GM21825 (cell line): ENCODE measurements around the gene RXFP4.

Source experiments
- ATAC-seq: cut with Tn5 transposase; IDR thresholded peaks from one replicate; pipeline ENCODE4 v1.9.1; 2021; ENCODE audit warnings: mild to moderate bottlenecking, moderate library complexity; ENCODE audit not compliant: unreplicated experiment

The RXFP4 gene

DNA sequence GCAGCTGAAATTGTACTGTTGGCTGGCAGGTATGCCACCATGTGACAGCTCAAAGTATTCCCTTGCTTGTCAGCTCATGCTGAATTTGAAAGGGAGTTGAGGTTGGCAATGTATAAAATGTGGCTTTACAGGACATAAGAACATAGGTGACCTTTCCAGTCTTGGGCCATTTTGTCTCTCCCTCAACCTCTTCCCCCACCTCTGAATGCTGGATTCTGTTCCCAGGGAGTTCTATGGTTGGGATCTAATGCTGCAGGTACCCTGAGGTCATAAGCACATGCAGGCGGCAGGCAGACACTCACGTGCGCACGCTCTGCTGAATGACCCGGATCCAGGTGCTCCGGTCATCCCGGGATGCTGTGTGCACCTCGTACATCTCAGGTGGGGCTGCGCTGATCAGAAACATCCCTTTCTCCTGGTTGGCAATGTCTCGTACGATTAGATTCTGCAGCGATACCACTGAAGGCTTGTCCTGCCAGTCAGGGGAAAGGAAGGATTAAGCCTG is 16.0 kb downstream of the RXFP4 start:
- ATAC-seq, result no peak

DNA sequence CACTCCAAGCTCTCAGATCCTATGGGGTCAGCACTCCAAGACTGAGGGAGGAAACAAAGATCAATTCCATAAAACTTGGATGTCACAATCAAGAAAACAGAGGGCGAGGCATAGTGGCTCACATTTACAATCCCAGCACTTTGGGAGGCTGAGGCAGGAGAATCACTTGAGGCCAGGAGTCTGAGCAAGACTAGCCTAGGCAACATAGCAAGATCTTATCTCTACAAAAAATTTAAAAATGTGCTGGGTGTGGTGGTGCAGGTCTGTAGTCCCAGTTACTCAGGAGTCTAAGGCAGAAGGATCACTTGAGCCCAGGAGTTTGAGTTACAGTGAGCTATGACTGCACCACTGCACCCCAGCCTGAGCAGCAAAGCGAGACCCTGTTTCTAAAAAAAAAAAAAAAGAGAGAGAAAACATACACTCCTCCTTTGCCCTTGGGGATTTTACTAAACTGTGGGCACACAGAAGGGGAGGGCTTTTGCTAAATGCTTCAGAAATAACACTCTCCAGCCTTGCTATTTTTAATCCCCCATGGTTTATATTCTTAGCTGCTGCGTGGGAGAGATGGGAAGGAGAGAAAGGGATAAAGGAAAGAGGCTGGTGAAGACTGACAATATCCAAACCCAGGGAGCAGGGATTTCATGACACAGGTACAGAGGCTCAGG is 18.8 kb downstream of the RXFP4 start:
- ATAC-seq, result no peak

DNA sequence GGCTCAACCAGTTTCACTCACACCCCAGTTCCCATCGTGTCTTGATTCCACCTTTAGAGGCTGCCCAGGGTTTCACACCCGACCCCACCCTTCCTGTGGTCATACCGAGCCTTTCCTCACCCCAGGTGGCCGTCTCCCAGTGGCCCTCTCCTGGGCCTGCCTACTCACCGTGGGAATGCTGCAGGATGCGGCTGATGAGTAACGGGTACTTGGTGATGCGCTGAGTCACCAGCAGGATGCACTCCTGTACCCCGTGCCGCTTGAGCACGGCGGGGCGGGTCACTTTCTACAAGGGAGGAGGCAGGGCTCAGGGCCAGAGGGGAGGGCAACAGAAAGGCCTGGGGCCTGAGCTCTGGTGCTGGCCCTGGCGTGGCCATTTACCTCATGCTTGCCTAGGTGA is 20.5 kb downstream of the RXFP4 start:
- ATAC-seq, result no peak

DNA sequence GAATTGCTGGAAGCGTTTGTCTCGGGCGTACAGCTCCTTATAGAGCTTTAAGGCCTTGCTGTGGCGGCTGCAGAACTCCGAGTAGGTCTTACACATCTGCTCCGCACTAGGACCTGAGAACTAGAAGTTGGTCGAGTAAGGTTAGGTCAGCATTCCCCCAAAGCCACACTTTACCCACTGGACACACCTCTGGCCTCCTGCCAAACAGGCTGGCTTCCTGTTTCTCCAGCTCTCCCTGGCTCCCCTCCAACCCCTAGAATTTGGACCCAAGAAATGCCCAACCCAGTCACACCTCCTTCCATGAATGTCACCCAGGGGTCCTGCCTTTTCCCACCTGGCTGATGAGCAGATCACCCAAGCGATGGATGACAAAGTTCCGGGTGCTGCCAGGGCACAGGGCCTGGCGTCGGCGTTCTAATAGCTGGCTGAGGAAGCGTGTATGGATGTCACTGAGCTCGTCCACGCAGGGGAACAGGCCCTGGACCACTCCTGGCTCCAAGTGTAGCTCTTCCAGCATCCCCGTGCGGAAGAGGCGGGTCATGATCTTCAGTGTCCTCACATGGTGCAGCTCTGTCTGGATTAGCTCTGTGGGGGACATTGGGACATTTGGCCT is 21.3 kb downstream of the RXFP4 start:
- ATAC-seq, result no peak

DNA sequence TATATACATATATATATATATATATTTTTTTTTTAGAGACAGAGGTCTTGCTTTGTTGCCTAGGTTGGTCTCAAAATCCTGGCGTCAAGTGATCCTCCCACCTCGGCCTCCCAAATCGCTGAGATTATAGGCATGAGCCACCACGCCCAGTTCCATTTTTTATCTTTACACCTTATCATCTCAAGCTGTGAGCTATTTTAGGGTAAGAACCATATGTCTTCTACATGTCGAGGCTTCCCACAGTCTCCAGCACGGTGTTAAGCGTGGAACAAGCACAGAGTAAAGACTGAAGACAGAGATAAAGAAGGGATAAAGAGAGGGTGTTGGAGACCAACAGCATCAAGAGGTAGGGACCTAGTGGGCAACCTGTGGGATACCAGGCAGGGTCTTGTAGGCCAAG is 22.8 kb downstream of the RXFP4 start:
- ATAC-seq, result no peak

DNA sequence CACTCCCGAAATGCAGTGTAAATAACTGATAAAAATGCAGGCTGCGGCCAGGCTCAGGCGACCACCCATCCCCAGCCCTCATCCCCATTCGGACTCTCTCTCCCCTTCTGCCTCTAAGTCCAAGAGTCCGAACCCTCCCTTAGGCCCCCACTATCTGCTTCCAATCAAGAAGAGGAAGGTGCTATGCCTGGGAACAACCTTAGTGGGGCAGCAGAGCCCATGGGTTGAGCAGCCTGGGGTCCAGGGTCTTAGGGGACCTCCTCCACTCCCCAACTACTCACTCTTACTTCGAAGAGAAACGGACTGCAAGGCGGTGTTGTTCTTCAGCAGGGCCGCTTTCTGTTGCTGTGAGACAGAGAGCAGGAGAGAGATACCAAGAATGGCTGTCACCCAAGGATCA is 24.7 kb downstream of the RXFP4 start:
- ATAC-seq, result no peak

DNA sequence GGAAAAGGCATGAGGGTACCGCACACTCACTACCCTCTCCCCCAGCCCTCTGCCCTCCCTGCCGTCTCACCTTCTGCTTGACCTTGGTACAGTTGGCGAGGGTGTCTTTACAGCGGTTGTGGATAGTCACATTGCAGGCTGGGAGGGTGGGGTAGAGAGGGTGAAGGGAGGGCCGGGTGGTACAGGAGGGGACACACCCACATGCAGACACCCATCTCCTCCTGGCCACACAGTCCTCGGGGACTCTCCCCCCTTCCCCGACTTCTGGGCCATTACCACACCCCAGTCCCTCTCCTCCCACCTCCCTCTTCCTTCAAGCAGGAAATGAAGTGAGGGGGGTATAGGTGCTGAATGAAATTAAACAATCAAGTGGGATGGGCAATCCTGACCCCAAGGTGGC is 25.3 kb downstream of the RXFP4 start:
- no peak for ATAC-seq

DNA sequence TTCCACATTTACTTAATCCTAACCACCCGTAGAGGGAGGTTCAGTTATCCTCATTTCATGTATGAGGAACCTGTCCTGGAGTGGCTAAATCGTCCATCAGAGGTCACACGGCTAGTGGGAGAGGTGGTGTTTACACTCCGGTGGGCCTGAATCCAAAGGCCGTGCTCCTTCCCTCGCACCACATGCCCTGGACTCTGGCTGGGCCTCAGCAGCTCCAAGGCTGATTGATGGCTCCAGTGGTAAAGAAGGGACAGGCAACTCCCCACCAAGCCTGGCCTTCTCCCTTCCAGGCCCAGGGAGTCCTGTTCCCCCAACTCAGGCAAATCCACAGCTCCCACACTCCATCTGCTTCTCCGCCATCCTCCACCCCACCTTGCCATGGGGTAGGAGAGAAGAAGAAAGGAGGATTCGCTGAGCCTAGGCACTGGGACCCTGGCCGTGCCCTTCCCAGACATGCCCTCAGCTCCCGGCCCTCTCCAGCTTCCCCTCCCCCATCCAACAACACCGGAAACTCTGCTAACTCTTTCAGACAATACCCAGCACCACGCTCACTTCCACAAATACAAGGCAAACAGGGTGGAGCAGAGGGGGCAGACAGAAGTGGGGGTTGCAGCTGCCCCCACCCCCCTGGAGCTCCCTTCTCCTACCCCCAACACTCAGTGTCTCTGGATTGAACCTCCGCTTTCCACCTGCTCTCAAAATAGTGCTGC is 26.1 kb downstream of the RXFP4 start:
- ATAC-seq, result no peak

DNA sequence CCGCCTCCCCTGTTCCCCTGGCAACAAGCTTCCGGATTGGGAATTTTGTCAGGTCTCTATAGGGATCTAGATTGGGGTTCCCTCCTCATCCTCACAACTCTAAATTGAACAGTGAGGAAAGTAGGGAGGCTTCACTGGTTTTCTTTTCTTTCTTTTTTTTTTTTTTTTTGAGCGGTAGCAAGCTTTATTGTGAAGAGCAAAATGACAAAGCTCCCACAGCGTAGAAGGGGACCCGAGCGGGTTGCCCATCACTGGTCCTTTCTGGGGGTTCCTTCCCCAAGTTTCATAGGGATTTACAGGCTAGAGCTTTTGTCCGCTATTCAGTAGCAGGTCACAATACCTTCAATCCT is 26.6 kb downstream of the RXFP4 start:
- no peak for ATAC-seq

DNA sequence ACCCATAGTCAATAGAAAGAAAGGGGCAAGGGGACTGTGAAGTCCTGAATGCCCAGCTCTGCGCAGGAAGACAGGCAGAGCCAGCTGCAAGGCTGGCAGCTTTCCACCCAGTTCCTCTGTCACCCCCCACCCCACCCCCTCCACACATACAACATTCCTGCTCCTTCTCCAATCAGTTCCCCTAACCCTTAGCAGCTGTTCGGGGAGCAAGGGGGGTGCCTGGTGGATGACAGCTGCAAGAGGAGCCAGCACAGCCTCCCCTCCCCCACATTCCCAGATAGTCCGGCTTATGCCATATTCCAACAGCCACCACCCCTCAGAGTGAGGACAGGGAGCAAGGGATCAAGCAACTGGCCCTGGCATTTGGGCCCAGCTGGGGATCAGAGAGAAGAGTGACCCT is 27.2 kb downstream of the RXFP4 start:
- no peak for ATAC-seq

DNA sequence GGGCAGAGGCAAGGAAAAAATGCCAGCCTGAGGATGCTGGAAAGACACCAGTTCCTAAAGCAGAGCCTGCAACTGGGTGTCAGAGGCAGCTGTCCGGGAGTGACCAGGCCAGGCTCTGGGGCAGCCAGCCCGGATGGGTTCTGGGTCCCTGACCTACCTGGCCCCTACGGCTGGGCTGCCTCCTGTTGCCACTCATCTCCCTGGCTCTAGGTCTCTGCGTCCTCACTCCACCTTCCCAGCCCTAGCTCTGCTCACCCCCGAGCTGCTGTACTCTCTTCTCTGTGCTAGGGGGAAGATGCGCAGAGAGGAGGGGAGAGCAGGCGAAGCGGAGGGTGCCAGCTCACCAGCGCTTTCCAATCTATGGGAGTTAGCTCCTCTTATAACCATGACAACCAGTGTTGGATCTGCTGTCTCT is 27.9 kb downstream of the RXFP4 start:
- ATAC-seq, result no peak

DNA sequence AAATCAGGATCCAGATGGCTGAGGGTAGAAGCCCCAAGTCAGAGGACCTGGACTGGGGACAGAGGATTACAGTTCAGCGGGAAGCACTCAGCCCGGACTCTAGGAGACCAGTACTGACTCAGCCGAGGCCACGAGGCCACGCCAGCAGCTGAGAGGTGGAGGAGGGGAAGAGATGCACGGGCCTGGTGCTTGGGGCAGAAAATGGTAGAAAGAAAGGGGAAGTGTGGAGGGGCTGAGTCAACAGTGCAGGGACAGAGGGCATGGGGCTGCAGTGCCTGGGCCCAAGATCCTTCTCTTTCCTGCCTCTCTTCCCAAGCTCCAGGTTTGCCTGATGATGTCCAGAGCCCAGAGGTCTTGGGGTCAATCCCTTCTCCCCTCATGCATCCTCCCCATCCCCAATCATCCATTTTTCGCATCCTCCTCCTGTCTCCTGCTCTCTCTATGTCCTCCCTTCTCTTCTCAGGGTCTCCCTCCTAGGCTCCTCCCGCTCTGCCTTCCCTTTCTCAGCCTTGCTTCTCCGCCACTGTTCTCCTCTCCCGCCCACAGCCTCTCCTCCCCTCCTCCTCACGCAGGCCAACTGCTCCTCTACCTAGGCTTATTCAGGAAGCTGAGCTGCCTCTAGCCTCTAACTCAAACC is 29.2 kb downstream of the RXFP4 start:
- peak; percentile 53 for ATAC-seq

DNA sequence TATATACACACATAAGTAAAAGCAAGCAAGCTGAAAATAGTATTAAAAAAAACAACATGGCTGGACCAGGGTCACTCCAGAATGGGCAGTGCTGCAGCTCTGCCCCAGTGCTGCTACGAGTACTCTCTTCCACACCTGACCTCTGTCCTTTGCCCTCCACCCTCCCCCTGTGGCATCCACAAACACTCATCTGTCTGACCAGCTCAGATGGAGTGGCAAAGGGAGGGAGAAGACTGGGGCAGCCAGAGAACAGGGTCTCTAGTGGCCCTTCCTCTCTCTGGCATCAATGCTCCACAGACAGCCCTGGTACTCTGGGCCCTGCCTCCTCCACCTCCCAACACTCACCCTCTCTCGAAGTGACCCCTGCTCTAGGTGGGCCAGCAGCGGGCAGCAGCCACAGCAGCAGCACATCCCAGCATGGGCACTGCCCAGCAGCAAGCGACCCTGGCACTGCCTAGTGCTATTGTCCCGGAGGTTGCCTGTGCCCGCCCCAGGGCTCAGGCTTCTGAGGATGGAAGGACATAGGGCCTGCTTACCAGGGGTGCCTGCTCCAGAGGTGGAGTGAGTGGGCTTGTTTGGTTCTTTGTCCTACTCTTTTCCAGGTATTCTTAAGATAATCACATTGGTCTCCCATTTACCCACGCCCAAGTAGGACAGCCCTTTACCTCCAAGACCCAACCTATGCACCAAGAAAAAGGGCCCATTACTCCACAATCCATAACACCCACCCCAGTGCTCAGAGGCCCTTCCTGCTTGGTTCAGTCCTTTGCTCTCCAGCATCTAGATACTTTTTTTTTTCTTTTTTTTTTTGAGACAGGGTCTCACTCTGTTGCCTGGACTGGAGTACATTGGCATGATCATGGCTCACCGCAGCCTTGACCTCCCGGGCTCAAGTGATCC is 30.7 kb downstream of the RXFP4 start:
- ATAC-seq, result no peak

DNA sequence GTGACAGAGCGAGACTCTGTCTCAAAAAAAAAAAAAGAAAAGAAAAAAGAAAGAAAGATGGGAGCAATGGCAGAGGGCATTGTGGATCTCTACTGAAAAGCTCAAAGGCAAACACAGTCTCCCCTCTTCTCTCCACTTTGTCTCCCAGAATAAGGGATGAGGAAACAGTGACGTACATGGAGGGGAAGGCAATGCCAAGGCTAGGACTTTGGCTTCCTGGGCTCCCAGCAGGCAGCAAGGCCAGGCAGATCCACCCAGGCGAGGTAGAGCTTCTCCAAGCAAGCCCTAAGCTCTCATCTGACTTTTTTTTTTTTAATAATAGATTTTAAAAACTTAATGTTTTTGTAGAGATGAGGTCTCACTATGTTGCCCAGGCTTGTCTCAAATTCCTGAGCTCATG is 32.3 kb downstream of the RXFP4 start:
- no peak for ATAC-seq

DNA sequence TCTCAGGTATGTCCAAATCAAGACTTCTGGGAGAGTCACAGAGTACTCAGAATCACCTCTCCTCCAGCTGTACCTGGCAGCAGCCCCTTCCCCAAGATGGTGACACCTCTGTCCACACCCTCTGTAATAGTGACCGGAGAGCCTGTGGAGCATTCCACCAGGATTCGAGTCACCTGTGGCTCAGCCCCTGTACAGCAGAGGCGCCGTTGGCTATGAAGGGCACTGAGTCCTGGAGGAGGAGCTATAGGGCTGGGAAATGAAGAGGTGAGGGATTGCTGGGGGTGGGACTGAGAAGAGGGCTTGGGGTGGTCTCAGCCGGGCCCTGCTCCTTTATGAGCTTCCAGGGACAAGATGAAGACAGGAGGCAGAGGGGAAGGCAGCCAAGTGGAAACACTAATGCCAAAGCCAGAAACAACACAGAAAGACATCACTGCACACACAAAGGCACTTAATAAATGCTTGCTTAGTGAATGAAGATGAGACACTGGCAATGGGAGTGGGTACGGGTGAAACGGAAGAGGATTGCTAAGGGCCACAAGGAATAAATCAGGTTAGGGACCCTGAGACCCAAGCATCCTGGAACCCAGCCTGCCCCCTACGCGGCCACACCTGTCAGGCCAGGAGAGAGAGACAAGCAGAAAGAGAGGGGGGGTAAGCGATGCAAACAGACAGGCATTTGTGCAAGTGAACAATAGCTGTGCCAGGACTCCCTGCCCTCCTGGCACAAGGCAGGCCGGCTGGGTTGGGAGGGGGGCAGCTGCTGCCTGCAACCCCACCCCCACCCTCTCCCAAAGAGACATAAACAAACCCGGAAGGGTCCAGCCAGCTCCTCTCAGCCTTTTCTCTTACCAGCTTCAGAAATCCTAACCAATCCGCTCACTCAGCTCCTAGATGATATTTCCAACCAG is 33.0 kb downstream of the RXFP4 start:
- no peak for ATAC-seq

DNA sequence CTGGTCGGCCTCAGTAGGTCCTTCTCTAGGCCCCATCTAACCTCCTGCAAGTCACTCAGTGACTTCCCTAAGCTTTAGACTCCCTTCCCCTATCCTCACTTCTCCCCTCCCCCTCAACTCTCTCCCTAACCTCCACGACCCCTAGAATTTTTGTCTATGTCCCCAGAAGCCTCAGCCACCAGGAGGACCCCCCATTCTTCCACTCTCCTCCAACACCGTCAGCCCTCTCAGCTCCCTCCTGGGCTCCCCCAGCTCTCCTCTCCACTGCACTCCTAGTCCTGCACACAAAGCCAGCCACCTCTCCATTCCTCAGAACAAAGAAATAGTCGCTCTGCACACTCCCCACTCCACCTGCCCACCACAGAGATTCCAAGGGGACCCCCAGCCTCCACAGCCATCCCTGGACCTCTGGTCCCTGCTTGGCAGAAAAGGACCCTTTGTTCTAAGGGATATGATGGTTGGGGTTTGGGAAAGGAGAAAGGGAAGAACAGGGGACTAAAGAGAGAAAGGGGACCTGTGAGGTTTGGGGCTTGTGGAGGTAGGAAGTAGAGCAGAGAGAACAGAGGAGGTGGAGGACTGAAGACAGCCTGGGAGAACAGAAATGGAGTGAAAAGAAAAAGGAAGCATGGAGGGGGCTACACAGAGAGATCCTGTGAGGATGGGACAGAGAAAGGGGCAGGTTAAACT is 34.1 kb downstream of the RXFP4 start:
- ATAC-seq, result no peak

DNA sequence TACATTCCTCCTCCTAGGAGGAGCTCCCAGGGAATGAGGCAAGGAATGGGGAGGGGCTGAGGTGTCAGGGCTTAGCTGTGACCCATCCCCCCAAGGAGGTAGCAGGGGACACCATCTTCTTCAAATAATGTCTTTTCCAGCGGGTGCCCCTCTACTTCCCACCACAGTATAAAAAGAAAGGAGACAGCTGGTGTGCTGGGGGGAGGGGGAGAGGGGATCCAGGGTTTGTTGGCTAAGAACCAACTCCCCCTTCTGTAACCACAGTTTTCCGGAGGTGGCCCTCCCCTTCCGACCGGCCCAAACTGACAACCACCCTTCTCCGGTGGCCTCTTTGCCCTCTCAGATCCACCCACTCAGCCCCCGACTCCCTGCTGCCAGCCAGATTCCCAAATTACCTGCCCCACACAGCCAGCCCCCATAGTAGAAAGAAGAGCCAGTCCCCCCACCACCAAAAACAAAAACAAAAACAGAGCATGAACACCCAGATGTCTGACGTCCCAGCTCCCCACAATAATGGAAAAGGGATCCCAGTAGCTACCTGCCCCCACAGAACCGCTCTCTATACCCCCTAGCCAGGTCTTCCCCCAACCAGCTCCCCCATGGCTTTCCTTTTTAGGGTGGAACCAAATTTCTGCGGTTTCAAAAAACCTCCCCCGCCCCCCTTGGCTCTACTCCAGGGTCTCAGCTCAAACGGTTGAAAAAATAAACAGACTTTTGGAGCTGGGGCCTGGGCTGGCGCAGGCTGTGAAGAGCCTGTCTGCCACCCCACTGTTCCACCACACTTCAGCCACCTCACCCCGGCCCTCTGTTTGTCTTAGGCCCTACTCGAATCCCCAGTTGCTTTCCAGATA is 34.8 kb downstream of the RXFP4 start:
- no peak for ATAC-seq
